HepG2 (cell line): ENCODE data around the gene BMF. TPM values are rescaled to one million over a fixed set of nuclear protein-coding genes. Genes with fewer than 3 reads are reported as not detected.
A peak's percentile ranks its signal among the peaks of the same experiment; 100 is the strongest.

ENCODE experiments used
- AGO2 ChIP-seq: fragments of 200-400 bp; formaldehyde crosslinking; optimal IDR thresholded peaks from 2 replicates; pipeline ENCODE3; 2017; ENCODE audit warnings: mild to moderate bottlenecking, low read depth, low read length, moderate library complexity
- DNMT3B ChIP-seq: conservative IDR thresholded peaks from 2 replicates; pipeline ENCODE4 v1.6.1; 2016; ENCODE audit warnings: missing biosample characterization, control low read depth
- ELF1 ChIP-seq: sonication (generic); formaldehyde crosslinking; IDR thresholded peaks from 2 replicates; pipeline ENCODE4 v1.4.0; 2020; ENCODE audit warnings: missing genetic modification reagents
- IRX3 ChIP-seq: sonication (generic); formaldehyde crosslinking; IDR thresholded peaks from 2 replicates; pipeline ENCODE4 v1.8.1; 2023; ENCODE audit warnings: mild to moderate bottlenecking, low read depth, missing genetic modification reagents, borderline replicate concordance
- KDM2A ChIP-seq: sonication (generic); formaldehyde crosslinking; IDR thresholded peaks from 2 replicates; pipeline ENCODE4 v1.4.0; 2020; ENCODE audit warnings: low read depth, missing genetic modification reagents, borderline replicate concordance
- MIER3 ChIP-seq: IDR thresholded peaks from 2 replicates; pipeline ENCODE4 v1.6.1; 2016; ENCODE audit warnings: missing compliant biosample characterization, borderline replicate concordance
- MIXL1 ChIP-seq: IDR thresholded peaks from 2 replicates; pipeline ENCODE4 v1.6.1; 2016
- MYC ChIP-seq: sonication (generic); formaldehyde crosslinking; IDR thresholded peaks from 2 replicates; pipeline ENCODE4 v1.9.0; 2021; ENCODE audit warnings: missing genetic modification reagents, borderline replicate concordance
- PPARG ChIP-seq: conservative IDR thresholded peaks from 2 replicates; pipeline ENCODE4 v1.6.1; 2016; ENCODE audit warnings: missing biosample characterization, missing genetic modification reagents
- TRIM24 ChIP-seq: sonication (generic); formaldehyde crosslinking; IDR thresholded peaks from 2 replicates; pipeline ENCODE4 v1.8.0; 2022; ENCODE audit warnings: mild to moderate bottlenecking, missing genetic modification reagents
- ZMAT3 ChIP-seq: sonication (generic); formaldehyde crosslinking; conservative IDR thresholded peaks from 2 replicates; pipeline ENCODE4 v1.7.0; 2021; ENCODE audit warnings: missing genetic modification reagents
- ZNF44 ChIP-seq: sonication (generic); formaldehyde crosslinking; IDR thresholded peaks from 2 replicates; pipeline ENCODE4 v1.5.1; 2020; ENCODE audit warnings: mild to moderate bottlenecking, missing genetic modification reagents
- ZNF501 ChIP-seq: sonication (generic); formaldehyde crosslinking; IDR thresholded peaks from 2 replicates; pipeline ENCODE4 v1.5.1; 2020; ENCODE audit warnings: mild to moderate bottlenecking, moderate library complexity, missing genetic modification reagents
- ZNF646 ChIP-seq: sonication (generic); formaldehyde crosslinking; IDR thresholded peaks from 2 replicates; pipeline ENCODE4 v1.9.0; 2021; ENCODE audit warnings: mild to moderate bottlenecking, missing genetic modification reagents
- polyA plus RNA-seq, 8 experiments: library from polyadenylated mRNA; depleted of rRNA in 3 of 8; stranded (reverse) in 7 of 8; unstranded in 1 of 8; fragments of >200 nt; fragmentation: Illumina TruSeq in 4 of 8; extraction: Trizol in 4 of 8; gene quantifications; 2 replicates each; pipeline versions ENCODE4 v1.2.1 to v1.2.3, GENCODE V29; 2011 to 2016; ENCODE audit warnings: low read depth in 4 of 8, missing spikeins in 1 of 8, mixed read lengths in 1 of 8; ENCODE audit not compliant: insufficient read depth in 1 of 8
- total RNA-seq, 5 experiments: library from RNA; depleted of rRNA; stranded (reverse); fragments of >200 nt; fragmentation: Illumina TruSeq; extraction: Trizol; gene quantifications; 2 replicates each; pipeline ENCODE4 v1.2.3, GENCODE V29; 2016; ENCODE audit warnings: low read depth in 1 of 5
- TF ChIP-seq, protein P1 (sequence below): sonication (generic); formaldehyde crosslinking; IDR thresholded peaks from 2 replicates; pipeline ENCODE4 v1.4.0; 2020; ENCODE audit warnings: missing genetic modification reagents, borderline replicate concordance
- TF ChIP-seq, protein P2 (sequence below): IDR thresholded peaks from 2 replicates; pipeline ENCODE4 v1.4.0; 2020; ENCODE audit warnings: mild to moderate bottlenecking, missing genetic modification reagents

The BMF gene
- total and polyA plus RNA-seq, 2 of the 13 experiments (the other 11 are each of a cell fraction or from before 2014, with no cell fraction given): 8.7 to 15.9 TPM

DNA sequence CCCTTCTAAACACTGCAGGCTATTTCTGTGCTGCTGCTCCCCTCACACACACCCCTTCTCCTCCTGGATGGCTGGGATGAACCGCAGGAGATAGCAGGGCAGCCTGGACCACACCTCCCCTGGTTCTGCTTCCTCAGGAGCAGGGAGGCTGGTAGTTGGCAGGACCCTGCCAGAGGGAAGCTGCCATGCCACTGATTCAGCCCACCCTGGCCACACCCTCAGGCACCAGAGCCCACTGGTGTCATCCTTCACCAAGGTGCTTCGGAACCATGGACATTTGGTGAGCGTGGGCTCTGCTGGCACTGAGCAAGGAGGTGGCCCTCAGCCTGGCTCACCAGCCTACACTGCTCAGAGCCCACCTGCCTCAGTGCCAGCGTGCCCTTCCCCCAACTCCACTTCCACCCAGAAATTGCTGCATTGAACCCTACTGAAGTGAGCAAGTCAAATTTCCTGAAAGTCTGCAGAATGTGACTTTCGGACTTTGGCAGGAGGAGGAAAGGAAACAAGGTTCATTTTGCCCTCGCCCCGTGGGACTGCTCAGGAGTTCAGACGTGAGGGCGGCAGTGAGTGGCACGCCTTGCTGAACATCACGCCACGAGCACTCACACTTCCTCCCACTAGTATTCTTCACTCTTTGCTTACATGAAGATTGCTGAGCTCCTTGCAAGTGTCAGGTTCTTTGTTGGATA, 26.3 kb downstream of the BMF start (continued):
- TF ChIP-seq DNMT3B (CRISPR knock-in tag): no peak
- peak; percentile 48 for TF ChIP-seq AGO2
- 0 out of 2 replicates have a peak, but pooled peaks have one; percentile 25 for TF ChIP-seq ZMAT3 (CRISPR knock-in tag)
- no peak for TF ChIP-seq MIER3 (CRISPR knock-in tag)
- TF ChIP-seq PPARG (CRISPR knock-in tag): 0 out of 2 replicates have a peak, but pooled peaks have one; percentile 26
- TF ChIP-seq TRIM24: no peak
- TF ChIP-seq ZNF646: peak; percentile 49; the same call in 1 of the 2 replicates
- TF ChIP-seq ZNF44 (CRISPR knock-in tag): 0 out of 2 replicates have a peak, but pooled peaks have one; percentile 34
- TF ChIP-seq, protein P1, sequence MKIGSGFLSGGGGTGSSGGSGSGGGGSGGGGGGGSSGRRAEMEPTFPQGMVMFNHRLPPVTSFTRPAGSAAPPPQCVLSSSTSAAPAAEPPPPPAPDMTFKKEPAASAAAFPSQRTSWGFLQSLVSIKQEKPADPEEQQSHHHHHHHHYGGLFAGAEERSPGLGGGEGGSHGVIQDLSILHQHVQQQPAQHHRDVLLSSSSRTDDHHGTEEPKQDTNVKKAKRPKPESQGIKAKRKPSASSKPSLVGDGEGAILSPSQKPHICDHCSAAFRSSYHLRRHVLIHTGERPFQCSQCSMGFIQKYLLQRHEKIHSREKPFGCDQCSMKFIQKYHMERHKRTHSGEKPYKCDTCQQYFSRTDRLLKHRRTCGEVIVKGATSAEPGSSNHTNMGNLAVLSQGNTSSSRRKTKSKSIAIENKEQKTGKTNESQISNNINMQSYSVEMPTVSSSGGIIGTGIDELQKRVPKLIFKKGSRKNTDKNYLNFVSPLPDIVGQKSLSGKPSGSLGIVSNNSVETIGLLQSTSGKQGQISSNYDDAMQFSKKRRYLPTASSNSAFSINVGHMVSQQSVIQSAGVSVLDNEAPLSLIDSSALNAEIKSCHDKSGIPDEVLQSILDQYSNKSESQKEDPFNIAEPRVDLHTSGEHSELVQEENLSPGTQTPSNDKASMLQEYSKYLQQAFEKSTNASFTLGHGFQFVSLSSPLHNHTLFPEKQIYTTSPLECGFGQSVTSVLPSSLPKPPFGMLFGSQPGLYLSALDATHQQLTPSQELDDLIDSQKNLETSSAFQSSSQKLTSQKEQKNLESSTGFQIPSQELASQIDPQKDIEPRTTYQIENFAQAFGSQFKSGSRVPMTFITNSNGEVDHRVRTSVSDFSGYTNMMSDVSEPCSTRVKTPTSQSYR (CRISPR knock-in tag): peak; percentile 67; the same call in 1 of the 2 replicates
- TF ChIP-seq MIXL1 (CRISPR knock-in tag): 0 out of 2 replicates have a peak, but pooled peaks have one; percentile 39
- 0 out of 2 replicates have a peak, but pooled peaks have one; percentile 20 for TF ChIP-seq ELF1
- TF ChIP-seq, protein P2, sequence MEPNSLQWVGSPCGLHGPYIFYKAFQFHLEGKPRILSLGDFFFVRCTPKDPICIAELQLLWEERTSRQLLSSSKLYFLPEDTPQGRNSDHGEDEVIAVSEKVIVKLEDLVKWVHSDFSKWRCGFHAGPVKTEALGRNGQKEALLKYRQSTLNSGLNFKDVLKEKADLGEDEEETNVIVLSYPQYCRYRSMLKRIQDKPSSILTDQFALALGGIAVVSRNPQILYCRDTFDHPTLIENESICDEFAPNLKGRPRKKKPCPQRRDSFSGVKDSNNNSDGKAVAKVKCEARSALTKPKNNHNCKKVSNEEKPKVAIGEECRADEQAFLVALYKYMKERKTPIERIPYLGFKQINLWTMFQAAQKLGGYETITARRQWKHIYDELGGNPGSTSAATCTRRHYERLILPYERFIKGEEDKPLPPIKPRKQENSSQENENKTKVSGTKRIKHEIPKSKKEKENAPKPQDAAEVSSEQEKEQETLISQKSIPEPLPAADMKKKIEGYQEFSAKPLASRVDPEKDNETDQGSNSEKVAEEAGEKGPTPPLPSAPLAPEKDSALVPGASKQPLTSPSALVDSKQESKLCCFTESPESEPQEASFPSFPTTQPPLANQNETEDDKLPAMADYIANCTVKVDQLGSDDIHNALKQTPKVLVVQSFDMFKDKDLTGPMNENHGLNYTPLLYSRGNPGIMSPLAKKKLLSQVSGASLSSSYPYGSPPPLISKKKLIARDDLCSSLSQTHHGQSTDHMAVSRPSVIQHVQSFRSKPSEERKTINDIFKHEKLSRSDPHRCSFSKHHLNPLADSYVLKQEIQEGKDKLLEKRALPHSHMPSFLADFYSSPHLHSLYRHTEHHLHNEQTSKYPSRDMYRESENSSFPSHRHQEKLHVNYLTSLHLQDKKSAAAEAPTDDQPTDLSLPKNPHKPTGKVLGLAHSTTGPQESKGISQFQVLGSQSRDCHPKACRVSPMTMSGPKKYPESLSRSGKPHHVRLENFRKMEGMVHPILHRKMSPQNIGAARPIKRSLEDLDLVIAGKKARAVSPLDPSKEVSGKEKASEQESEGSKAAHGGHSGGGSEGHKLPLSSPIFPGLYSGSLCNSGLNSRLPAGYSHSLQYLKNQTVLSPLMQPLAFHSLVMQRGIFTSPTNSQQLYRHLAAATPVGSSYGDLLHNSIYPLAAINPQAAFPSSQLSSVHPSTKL (CRISPR knock-in tag): peak; percentile 64
- no peak for TF ChIP-seq MYC (CRISPR knock-in tag)
- no peak for TF ChIP-seq IRX3 (CRISPR knock-in tag)
- 0 out of 2 replicates have a peak, but pooled peaks have one; percentile 25 for TF ChIP-seq ZNF501 (CRISPR knock-in tag)
- 0 out of 2 replicates have a peak, but pooled peaks have one; percentile 21 for TF ChIP-seq KDM2A (CRISPR knock-in tag)
